MM.1S (cell line): ENCODE data around the gene CXXC4.

Source experiments
- CTCF ChIP-seq: fragments of 300-600 bp; sonication (generic); IDR thresholded peaks from 2 replicates; pipeline ENCODE4 v1.5.1; 2016; ENCODE audit warnings: antibody characterized with exemption, low read length, mixed read lengths
- EZH2 ChIP-seq: fragments of 300-600 bp; sonication (generic); optimal IDR thresholded peaks from 2 replicates; pipeline ENCODE3; 2017; ENCODE audit warnings: low read depth, mild to moderate bottlenecking, antibody characterized with exemption, low read length, mixed read lengths
- EZH2phosphoT487 ChIP-seq: fragments of 300-600 bp; sonication (generic); IDR thresholded peaks from 2 replicates; pipeline ENCODE4 v1.6.1; 2018; ENCODE audit warnings: antibody characterized with exemption, low read length

GRCh38 chr4:104531390-104531789 is 36.7 kb upstream of the CXXC4 start:
- peak; percentile 33 for TF ChIP-seq CTCF
- no peak for TF ChIP-seq EZH2phosphoT487
- no peak for TF ChIP-seq EZH2
